ENCODE data around the gene SLC22A31.
A peak's percentile ranks its signal among the peaks of the same experiment; 100 is the strongest.
"Not testable (repeated sequence)": the region's sequence is repeated elsewhere in the genome, so short reads cannot be mapped to it uniquely, and the experiment has no call there.

SLC22A31 gene

GRCh38 chr16:89200124-89200849 is at the start of gene SLC22A31:
TSS of gene SLC22A31 (minus strand) at chr16:89200537. CDS start at chr16:89200501, 36 bp downstream.
- no peak for DNase-seq (ENCODE audit: low read depth in 3 of 3)

DNA sequence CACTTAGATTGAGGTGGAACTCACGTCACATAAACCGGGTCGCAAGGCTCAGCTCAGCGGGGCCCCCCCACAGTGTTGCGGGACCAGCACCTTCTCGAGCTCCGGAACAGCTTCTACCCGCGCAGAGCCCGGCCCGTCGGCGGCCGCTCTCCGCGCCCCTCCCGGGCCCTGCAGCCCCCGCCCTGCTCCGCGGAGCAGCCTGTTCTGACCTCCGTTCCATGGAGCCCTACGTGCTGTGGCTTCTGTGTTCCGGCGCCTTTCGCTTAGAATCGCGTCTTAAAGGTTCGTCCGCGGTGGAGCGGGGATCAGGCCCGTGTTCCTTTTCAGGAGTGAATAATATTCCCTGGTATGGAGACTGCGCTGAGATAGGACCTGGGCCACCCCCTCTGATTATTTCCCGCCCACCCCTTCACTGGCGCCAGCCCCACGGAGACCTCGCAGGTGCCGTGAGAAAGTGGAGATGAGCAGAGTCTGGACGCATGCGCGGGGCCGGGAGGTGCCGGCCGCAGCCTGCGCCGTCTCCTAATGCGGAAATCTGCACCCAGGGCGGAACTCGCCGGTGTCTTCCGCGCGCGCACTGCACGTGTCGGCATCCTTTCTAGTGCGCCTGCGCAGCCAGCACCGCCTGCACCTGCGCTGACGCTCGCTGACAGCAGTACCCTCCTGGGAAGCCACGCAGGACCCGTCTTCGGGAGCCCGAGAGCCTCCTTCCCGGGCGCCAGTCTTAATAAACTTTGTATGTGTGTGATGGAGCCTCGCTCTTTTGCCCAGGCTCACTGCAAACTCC is 48.1 kb upstream of the SLC22A31 start:
- no peak for DNase-seq (ENCODE audit: low read depth in 3 of 3)

- DNase-seq (ENCODE audit: low read depth in 3 of 3) = not testable (repeated sequence)
Measured at GRCh38 chr16:89247734-89248075, 47.4 kb upstream of the SLC22A31 start.

DNA sequence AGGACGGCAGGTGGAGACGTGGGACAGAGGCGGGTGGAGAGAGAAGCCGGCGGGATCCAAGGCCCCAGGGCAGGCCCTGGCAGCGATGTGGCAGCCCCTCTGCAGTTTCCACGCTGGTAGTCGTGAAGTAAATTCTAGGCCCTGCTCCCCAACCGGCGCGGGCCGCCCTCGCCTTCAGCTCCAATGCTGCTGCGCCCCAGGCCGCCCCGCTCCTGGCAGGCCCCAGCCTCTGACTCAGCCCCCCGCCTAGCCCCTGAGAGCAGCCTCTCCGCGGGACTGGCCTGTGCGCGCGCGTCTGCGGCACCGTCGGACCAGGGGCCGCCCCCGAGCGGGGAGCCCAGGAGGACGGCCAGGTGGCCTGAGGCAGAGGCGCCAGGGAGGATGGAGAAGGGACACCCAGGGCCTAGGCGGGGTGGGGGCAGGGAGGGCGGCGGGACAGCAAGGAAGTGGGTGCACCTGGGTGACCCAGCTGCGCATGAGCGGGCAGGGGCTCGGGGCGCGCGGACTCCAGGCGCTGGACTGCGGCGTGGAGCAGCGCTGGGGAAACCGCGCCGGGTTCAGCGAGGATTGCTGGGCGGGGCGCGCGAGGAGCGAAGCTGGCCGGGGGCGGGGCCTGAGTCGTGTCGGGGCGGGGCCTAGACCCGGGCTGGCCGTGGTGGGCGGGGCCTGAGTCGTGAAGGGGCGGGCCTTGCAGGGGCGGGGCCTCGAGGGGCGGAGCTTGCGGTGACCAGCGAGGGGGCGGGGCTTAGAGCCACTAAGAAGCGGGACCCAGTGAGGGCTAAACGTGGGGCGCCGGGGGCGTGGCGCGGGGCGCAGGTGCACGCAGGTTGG is 46.8 kb upstream of the SLC22A31 start:
- DNase-seq (ENCODE audit: low read depth in 3 of 3) = peak; percentile 91 to 97 (median 94)

DNA sequence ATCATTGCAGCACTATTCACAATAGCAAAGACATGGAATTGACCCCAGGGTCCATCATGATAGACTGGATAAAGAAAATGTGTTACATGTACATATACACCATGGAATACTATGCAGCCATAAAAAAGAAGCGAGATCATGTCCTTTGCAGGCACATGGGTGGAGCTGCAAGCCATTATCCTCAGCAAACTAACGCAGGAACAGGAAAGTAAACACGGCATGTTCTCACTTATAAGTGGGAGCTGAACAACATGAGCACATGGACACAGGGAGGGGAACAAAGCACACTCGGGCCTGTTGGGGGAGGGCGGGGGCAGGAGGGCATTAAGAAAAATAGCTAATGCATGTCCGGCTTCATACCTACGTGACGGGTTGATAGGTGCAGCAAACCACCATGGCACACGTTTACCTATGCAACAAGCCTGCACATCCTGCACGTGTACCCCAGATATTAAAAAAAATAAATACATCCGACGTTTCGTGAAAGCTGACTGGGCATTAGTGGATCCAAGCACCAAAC is 46.1 kb upstream of the SLC22A31 start:
- no peak for DNase-seq (ENCODE audit: low read depth in 3 of 3)

DNA sequence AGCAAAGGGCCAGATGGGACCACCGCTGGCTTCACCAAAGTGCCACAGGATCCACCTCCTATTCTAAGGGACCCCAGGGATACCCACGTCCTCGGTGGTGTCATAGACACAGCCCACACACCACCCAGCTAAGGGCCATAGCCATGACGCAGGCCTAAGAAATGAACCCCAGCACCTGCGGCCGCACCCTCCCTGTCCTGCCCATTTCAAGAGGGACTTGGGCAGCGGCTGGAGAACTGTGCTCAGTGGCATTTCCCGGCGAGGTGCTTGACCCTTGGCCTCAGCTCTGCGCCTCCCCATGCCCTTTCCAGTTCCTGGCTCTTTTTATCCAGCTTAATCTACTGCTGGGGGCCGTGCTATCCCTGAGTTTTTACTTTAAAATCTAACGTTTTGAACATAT is 44.4 kb upstream of the SLC22A31 start:
- no peak for DNase-seq (ENCODE audit: low read depth in 3 of 3)

- not testable (repeated sequence) for DNase-seq (ENCODE audit: low read depth in 3 of 3)
Measured at GRCh38 chr16:89244264-89244663, 43.9 kb upstream of the SLC22A31 start.

GRCh38 chr16:89243664-89244063 is 43.3 kb upstream of the SLC22A31 start:
- DNase-seq (ENCODE audit: low read depth in 3 of 3) = no peak

- DNase-seq (ENCODE audit: low read depth in 3 of 3) = no peak
Measured at GRCh38 chr16:89242795-89243200, 42.5 kb upstream of the SLC22A31 start.

GRCh38 chr16:89241187-89242007 is 41.1 kb upstream of the SLC22A31 start:
- DNase-seq (ENCODE audit: low read depth in 3 of 3) = peak; percentile 47 to 64 (median 48)

DNA sequence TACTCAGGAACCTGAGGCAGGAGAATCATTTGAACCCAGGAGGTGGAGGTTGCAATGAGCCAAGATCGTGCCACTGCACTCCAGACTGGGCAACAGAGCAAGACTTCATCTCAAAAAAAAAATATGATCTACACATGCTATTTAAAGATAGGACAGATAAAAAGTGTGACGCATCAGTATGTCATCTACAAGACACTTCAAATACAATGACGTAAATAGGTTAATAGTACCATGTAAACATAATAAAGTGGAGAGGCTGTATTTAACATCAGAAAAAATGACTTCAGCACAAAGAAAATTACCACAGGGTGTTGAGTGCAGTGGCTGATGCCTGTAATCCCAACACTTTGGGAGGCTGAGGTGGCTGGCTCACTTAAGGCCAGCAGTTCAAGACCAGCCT is 37.4 kb upstream of the SLC22A31 start:
- no peak for DNase-seq (ENCODE audit: low read depth in 3 of 3)

- DNase-seq (ENCODE audit: low read depth in 3 of 3) = no peak
Measured at GRCh38 chr16:89233678-89234490, 33.5 kb upstream of the SLC22A31 start.

GRCh38 chr16:89232107-89232506 is 31.8 kb upstream of the SLC22A31 start:
- no peak for DNase-seq (ENCODE audit: low read depth in 3 of 3)

GRCh38 chr16:89230255-89230654 is 29.9 kb upstream of the SLC22A31 start:
- no peak for DNase-seq (ENCODE audit: low read depth in 3 of 3)

GRCh38 chr16:89224665-89225064 is 24.3 kb upstream of the SLC22A31 start:
- no peak for DNase-seq (ENCODE audit: low read depth in 3 of 3)

DNA sequence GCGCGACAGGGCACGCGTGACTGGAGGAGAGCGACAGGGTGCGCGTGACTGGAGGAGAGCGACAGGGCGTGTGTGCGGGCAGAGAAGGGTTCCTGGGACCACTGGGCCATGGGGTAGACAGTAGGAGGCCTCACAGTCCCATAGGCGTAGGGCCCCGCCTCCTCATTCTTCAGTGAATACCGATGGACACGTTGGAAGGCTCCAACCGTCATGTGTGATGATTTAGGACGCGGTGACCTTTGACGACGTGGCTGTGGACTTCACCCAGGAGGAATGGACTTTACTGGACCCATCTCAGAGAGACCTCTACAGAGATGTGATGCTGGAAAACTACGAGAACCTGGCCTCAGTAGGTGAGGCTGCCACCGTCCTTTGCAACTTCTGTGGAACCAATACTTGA is 22.6 kb upstream of the SLC22A31 start:
- no peak for DNase-seq (ENCODE audit: low read depth in 3 of 3)

DNA sequence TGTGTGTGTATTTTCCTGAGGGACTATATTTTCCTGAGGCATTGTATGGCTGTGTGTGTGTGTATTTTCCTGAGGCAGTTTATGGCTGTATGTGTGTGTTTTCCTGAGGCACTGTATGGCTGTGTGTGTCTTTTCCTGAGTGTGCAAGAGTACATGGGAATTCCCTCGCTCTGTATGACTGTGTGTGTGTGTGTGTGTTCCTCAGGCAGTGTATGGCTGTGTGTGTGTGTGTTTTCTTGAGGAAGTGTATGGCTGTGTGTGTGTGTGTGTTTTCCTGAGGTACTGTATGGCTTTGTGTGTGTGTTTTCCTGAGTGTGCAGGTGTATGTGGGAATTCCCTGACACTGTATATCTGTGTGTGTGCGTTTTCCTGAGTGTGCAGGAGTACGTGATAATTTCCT is 21.3 kb upstream of the SLC22A31 start:
- no peak for DNase-seq (ENCODE audit: low read depth in 3 of 3)

GRCh38 chr16:89219365-89219764 is 19.0 kb upstream of the SLC22A31 start:
- DNase-seq (ENCODE audit: low read depth in 3 of 3) = no peak

DNA sequence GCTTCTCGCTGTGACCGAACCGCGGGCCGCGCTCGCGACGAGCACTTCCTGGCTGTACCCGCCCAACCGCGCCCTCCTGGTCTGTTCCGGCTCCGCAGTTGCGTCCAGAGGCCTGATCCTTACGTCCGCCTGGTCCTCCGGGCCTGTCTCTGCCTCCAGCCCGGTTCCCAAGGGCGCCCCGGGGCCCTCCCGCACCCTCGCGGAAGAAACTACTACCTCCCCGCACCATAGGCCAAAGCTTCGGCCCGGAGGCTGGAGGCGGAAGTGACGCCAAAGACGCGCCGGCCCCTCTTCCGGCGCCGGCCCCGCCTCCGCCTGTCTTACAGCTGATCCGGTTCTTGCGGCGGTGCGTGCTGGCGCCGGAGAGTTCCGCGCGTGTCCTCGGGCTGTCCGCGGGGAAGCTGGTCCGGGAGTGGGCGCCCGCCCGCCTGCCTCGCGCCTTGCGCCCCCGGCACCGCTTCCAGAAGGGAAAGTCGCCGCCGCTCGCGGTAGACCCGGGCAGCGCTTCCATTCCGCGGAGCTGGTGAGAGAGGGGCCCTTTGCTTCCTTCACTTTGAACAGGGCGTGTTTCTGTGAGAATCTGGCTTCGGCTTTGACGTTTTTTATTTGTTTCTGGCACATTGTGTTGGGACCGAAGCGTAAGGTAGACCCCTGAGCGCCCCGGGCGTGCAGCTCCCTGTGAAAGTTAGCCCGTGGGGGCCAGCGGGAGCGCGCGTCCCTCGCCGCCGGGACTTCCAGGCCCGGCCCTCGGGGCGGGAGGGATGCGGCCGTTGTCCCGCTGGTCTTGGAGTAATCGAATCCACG is 17.3 kb upstream of the SLC22A31 start, which contains the start of gene ZNF778:
Gene ZNF778, plus strand, starts transcription at position 316 of the 804 bp plus-strand sequence. CDS start 3,425 bp downstream, outside the sequence.
- peak; percentile 57 to 76 (median 59) for DNase-seq (ENCODE audit: low read depth in 3 of 3)

GRCh38 chr16:89217138-89217387 is 16.7 kb upstream of the SLC22A31 start:
- no peak for DNase-seq (ENCODE audit: low read depth in 3 of 3)
